NCI-H226 (cell line): ENCODE results near the gene OR52H1.
"Not testable (repeated sequence)": the region's sequence is repeated elsewhere in the genome, so short reads cannot be mapped to it uniquely, and the experiment has no call there.

Source experiments
- DNase-seq: peaks from one replicate; pipeline ENCODE4 v3.0.0-alpha.2; 2015

Gene OR52H1

DNA sequence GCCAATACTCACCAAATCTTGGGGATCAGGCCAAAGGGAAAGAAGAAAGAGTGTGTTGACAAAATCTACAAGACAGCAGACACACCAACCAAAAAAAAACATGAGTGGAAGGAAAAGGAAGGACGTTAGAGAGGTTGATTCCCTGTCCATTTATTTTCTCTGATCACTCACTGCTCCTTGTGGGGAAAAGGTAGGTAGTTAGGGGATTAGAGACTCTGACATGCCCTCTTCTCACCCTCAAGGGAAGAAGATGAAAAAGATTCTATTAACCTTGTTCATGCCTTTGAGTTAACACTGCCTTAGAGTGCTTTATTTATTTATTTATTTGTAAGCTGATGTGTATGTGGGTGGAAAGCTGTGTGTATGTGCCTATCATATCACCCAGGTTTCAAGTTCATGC, at the start of gene OR52H1:
Gene OR52H1 (minus strand): TSS at position 101 of the 400 bp plus-strand sequence. CDS start 3,035 bp downstream, outside the sequence.
- DNase-seq: no peak

DNA sequence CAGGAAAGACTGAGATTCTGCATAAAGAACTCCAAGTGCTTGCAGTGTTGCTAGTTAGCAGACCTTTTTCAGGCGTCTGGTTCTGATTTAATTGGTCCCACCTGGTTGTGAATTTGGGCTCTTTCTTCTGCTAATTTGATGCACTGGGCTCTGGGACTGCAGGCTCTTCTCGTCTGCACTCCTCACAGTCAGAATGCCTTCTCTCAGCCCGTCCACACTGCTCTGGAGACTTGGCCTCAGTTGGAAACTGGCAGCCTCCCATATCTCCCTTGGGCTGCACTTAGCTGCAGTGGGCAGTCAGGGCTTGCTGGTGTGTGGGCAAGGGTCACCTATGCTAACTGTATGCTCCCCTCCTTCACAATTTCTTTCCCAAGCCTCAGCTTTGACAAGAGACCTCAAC, 49.6 kb upstream of the OR52H1 start:
- no peak for DNase-seq

DNA sequence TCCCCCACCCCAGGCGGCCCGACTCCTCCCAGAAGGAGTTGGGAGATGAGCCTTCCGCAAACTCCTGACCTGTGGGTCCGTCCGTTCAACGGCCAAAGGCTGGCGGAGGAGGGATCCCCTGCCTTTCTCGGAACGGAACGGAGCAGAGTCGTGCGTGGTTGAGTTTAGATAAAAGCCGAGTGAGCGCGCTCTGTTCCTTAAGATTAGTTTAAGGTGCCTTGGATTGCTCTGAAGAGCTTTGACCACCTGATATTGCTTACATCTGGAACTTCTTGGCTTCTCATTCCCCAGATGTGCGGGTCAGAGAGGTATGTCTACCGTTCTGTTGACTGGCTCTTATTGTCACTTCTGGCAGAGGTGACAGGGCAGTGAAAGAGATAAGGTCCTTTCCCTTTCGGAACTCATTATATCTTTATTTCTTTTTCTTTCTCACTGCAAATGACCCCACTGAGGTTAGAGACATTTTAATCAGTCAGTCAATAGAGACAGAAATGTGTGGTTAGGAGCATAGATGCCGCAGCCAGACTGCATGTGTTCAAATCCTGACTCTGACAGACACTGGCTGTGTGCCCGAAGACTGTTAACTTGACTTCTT, 48.4 kb upstream of the OR52H1 start, which contains the start of gene TRIM6:
Gene TRIM6 (plus strand): TSS at position 31 of the 595 bp plus-strand sequence. CDS start 261 bp downstream, at position 292.
- DNase-seq: peak; percentile 71

DNA sequence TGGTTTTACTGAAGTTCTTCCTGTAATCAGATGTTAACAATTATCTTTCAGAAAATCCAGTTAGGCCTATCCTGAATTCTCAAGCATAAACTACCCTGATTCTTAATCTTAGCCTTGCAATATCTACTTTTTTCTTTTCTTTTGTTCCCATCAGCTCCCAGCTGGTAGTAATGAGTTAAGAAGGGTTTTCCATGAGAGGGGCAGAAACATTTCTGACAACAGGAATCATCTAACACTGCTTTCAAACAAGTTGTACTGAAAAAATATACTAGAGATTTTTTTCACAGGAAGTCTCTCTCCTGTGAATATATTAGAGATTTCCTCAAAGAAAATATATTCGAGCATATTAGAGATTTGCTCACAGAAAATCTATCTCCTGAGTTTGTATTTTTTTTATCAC, 44.8 kb upstream of the OR52H1 start:
- no peak for DNase-seq

DNA sequence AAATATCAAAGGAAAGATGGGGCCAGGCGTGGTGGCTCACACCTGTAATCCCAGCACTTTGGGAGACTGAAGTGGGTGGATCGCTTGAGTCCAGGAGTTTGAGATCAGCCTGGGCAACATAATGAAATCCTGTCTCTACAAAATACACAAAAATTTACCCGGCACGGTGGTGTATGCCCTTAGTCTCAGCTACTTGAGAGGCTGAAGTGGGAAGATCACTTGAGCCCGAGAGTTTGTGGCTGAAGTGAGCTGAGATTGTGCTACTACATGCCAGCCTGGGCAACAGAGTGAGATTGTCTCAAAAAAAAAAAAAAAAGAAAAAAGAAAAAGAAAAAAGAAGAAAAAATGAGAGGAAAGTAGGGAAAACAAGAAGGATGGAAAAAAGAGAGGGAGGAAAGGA, 44.3 kb upstream of the OR52H1 start:
- no peak for DNase-seq

DNA sequence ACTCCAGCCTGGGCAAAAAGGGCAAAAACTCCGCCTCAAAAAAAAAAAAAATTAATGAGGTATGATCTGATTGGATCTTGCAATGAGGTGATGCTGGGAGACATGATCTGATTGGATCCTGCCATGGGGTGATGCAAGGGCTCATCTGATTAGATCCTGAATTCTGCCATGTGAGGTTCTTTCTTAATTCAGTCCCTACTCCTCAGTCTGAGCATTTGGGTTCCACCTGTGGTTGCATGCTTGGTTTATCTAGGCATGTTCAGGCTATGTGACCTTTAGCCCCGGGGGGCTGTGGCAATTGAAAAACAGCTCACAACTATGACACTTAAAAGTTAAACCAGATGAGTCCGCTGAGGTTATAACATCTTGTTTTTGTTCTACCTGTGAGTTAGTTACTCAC, 43.3 kb upstream of the OR52H1 start:
- no peak for DNase-seq

DNA sequence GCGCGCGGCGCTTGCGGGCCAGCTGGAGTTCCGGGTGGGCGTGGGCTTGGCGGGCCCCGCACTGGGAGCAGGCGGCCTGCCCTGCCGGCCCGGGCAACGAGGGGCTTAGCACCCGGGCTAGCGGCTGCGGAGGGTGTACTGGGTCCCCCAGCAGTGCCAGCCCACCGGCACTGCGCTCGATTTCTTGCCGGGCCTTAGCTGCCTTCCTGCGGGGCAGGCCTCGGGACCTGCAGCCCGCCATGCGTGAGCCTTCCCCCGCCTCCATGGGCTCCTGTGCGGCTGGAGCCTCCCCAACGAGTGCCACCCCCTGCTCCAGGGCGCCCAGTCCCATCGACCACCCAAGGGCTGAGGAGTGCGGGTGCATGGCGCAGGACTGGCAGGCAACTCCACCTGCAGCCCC, 41.6 kb upstream of the OR52H1 start:
- DNase-seq: not testable (repeated sequence)

GRCh38 chr11:5584458-5584857, 36.1 kb upstream of the OR52H1 start:
- not testable (repeated sequence) for DNase-seq

- no peak for DNase-seq
Observed at GRCh38 chr11:5581014-5581413, 32.7 kb upstream of the OR52H1 start.

DNA sequence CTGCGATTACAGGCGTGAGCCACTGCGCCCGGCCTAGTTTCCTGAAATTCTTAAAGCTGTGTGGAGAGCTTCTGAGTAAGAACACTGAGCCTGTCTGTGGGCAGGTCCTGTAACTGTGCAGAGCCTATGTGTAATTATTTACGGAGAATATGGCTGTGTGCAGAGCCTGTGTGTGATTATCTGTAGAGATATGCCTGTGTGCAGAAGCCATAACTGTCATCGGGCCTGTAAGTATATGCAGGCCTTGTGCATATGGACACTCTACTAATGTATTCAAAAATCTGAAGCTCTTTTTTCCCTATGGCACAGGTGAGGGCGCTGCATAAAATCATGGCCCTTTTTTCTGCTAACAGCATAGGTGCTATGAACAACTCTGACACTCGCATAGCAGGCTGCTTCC, 32.2 kb upstream of the OR52H1 start, which contains the start of gene OR52B6:
Gene OR52B6 (plus strand): TSS at position 301 of the 400 bp plus-strand sequence. CDS start 0 bp downstream, at position 301.
- DNase-seq: no peak

- DNase-seq: no peak
Observed at GRCh38 chr11:5577101-5577500, 28.8 kb upstream of the OR52H1 start.

- DNase-seq: no peak
Observed at GRCh38 chr11:5575152-5575551, 26.8 kb upstream of the OR52H1 start.

DNA sequence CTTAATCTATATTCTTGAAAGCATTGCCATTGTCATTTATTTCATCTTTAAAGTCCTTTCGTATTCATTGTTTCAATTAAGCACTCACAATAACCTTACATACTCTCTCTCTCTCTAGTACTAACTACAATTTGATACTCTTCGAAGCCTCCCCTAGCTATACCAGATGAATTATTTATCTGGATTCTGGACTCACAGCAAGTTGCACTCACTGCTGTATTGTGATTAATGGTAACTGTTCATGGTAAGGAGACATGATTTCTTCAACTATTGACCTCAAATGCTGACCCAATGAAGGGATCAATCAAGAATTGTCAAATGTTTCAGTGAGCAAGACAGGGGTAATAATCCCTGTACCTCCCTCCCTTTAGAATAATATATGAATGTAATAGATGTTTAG, 26.3 kb upstream of the OR52H1 start:
- no peak for DNase-seq

DNA sequence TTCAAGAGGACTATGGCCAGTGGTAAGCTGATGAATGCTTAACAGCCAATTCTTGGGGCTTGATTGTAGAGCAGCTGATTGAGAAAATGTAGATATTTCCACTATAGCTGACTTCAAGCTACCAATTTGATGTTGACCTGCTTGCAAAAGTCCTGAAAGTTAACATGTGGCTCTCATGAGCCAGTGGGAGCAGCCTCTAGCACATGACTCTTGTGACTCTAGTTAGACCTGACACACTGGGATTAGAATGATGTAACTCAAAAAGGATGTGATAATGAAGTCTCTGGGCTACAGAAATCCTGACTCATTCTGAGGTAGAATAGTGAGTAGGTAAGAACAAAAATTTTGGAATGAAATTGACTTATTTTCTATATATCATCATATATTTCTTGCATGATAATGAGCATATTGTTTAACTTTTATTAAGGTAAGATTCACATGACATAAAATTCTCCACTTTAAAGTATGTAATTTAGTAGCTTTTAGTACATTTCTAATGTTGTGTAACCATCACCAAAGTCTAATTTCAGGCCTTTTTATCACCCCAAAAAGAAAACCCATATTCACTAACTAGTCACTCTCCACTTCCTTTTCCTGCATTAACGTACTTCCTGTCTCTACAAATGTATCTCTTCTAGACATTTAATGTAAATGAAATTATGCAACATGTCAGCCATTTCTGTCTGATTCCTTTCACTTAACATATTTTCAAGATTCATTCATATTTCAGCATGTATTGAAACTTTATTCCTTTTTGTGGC, 16.1 kb upstream of the OR52H1 start:
- DNase-seq: peak; percentile 60

DNA sequence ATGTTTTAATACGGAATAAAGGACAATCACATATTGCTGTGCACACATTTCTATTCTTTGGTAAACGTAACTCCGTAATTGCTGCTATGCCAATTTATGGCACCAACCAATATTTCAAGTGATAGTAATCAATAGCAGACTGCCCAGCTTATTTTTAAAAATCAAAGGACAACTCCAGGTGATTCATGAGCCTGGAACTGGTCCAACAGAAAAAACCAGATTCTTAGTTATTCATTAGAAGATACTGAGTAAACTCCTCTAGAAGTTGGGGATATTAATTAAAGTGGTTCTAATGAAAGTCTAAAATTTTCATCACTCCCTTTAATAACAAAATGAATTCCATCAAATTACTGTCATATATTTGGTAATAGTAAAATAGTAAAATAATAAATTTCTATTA, 9.4 kb upstream of the OR52H1 start:
- no peak for DNase-seq

- DNase-seq: no peak
Observed at GRCh38 chr11:5556596-5557188, 8.4 kb upstream of the OR52H1 start.

GRCh38 chr11:5553343-5553742, 5.0 kb upstream of the OR52H1 start:
- no peak for DNase-seq

DNA sequence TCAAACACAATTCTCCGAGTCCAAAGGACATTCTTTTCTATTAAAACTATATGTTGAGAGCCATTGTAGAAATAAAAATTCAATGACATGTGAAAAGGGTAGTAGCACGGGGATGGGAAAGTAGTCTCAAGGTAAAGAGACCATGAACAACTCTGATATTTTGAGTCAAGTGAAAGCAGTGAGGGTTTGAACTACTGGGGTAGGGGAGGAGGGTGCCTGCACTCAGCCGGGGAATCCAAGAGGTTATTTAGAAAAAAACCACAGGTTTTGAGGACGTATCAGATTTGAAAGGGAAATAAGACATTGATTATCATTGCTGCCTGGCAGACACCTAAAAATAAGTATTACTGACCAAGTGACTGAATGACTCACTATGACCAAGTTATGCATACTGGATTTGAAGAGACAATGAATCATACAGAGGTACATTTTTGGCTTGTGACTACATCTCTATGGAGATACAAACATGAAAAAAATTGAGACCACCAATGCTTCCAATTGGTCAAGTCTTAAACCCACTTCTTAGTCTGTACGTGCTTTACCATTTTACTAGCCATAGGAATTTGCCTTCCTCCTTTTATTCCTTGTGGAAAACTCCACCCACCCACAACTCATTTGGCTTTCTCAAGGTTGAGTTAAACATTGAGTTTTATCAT, 2.2 kb upstream of the OR52H1 start:
- peak; percentile 77 for DNase-seq

- DNase-seq: no peak
Observed at GRCh38 chr11:5547982-5548381, 358 bp downstream of the OR52H1 start.

DNA sequence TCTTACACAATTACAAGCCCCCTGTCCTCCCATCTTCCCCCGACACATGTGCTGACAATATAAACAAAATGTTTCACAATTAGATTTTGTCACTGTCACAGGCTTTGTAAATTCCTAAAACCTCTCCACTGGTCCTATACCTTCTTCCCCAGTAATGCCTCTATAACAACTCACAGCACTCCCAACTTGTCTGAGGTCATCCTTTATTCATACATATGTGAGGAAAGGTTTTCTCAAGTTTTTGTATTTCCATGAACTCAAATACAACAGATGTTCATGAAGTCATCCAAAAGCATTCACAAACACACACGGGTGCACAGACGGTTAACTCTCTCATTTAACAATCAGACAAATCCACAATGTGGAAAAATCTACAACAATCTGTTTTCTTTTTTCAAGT, 1.9 kb downstream of the OR52H1 start:
- peak; percentile 38 for DNase-seq

DNA sequence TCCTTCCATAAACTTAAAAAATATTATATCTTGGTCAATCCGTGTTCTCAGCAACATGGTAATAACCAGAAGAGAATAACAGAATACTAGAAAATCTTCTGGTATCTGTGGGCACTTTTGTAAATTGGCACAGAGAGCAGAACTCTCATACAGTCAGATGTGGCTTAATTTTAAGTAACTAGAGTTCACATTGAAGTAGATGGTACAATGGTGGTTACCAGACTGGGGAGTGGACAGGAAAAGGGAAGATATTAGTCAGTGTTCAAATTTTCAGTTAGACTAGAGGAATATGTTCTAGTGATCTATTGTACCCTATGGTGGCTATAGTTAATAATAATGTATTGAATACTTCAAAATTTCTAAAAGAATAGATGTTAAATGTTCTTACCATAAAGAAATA, 6.9 kb downstream of the OR52H1 start:
- DNase-seq: no peak

- no peak for DNase-seq
Observed at GRCh38 chr11:5536482-5536881, 11.9 kb downstream of the OR52H1 start.

- DNase-seq: no peak
Observed at GRCh38 chr11:5534046-5534445, 14.3 kb downstream of the OR52H1 start.
